Cortex of kidney (tissue), 1 donor: ENCODE results near the gene PCF11.
A peak's percentile ranks its signal among the peaks of the same experiment; 100 is the strongest.
"Not testable (repeated sequence)": the region's sequence is repeated elsewhere in the genome, so short reads cannot be mapped to it uniquely, and the experiment has no call there.

ENCODE experiments used
- DNase-seq: peaks from one replicate; lab custom pipeline; 2025; lab: John Stamatoyannopoulos, UW

The PCF11 gene

GRCh38 chr11:83193315-83194280 is 36.7 kb downstream of the PCF11 start, which contains the start of gene ANKRD42:
Gene ANKRD42, plus strand, starts transcription at chr11:83193712. Its CDS starts 959 bp downstream, at chr11:83194671.
- no peak for DNase-seq

- peak; percentile 16 for DNase-seq
Measured at GRCh38 chr11:83194281-83195142, 37.6 kb downstream of the PCF11 start.

GRCh38 chr11:83195143-83195466 is 38.2 kb downstream of the PCF11 start:
- DNase-seq = no peak

GRCh38 chr11:83195649-83196048 is 38.7 kb downstream of the PCF11 start:
- DNase-seq = no peak

- no peak for DNase-seq
Measured at GRCh38 chr11:83200035-83200434, 43.1 kb downstream of the PCF11 start.

GRCh38 chr11:83205608-83206185 is 48.8 kb downstream of the PCF11 start:
- DNase-seq = no peak

- DNase-seq = no peak
Measured at GRCh38 chr11:83206221-83206620, 49.3 kb downstream of the PCF11 start.

GRCh38 chr11:83206771-83207382 is 49.9 kb downstream of the PCF11 start:
- DNase-seq = not testable (repeated sequence)

- no peak for DNase-seq
Measured at GRCh38 chr11:83219095-83219494, 62.2 kb downstream of the PCF11 start.

- DNase-seq = no peak
Measured at GRCh38 chr11:83220260-83220659, 63.3 kb downstream of the PCF11 start.

GRCh38 chr11:83221694-83222093 is 64.8 kb downstream of the PCF11 start:
- no peak for DNase-seq

GRCh38 chr11:83222499-83222898 is 65.6 kb downstream of the PCF11 start:
- DNase-seq = no peak

GRCh38 chr11:83223457-83223856 is 66.5 kb downstream of the PCF11 start:
- no peak for DNase-seq

- no peak for DNase-seq
Measured at GRCh38 chr11:83235825-83236224, 78.9 kb downstream of the PCF11 start.
